Liver (tissue), 9 donors: ENCODE results near the gene MRPL58. TPM values are rescaled to one million over a fixed set of nuclear protein-coding genes. Genes with fewer than 3 reads are reported as not detected.

Experiments used
- DNase-seq: peaks from one replicate; pipeline ENCODE4 v3.0.0-alpha.2; 2017; ENCODE audit warnings: low spot score
- H3K27ac ChIP-seq, 2 donors: one replicate each; pipeline ENCODE4 v1.7.0; 2013; ENCODE audit warnings: inconsistent platforms in 2 of 2, low read length in 2 of 2, control low read depth in 1 of 2, low read depth in 1 of 2, mild to moderate bottlenecking in 1 of 2
- H3K27me3 ChIP-seq, 4 donors: one replicate each; pipeline versions ENCODE4 v1.6.1 to v1.7.0; 2013; ENCODE audit warnings: low read length in 3 of 4, inconsistent platforms in 1 of 4, mild to moderate bottlenecking in 1 of 4, moderate library complexity in 1 of 4; ENCODE audit not compliant: control insufficient read depth in 4 of 4, insufficient read depth in 4 of 4
- H3K36me3 ChIP-seq, 4 donors: one replicate each; pipeline versions ENCODE4 v1.6.1 to v1.7.0; 2013; ENCODE audit warnings: low read length in 3 of 4, mild to moderate bottlenecking in 3 of 4, low read depth in 1 of 4, moderate library complexity in 1 of 4; ENCODE audit not compliant: control insufficient read depth in 4 of 4, insufficient read depth in 3 of 4
- H3K4me1 ChIP-seq, 4 donors: one replicate each; pipeline versions ENCODE4 v1.6.1 to v1.7.0; 2013; ENCODE audit warnings: low read length in 3 of 4, mild to moderate bottlenecking in 3 of 4, moderate library complexity in 1 of 4; ENCODE audit not compliant: control insufficient read depth in 4 of 4, insufficient read depth in 4 of 4
- H3K4me3 ChIP-seq, 3 donors: one replicate each; pipeline versions ENCODE4 v1.6.1 to v1.7.0; 2013; ENCODE audit warnings: low read length in 3 of 3, control low read depth in 1 of 3, low read depth in 1 of 3, mild to moderate bottlenecking in 1 of 3
- H3K9ac ChIP-seq, 2 donors: one replicate each; pipeline ENCODE4 v1.7.0; 2013; ENCODE audit warnings: low read length in 2 of 2, mild to moderate bottlenecking in 2 of 2, moderate library complexity in 2 of 2, control low read depth in 1 of 2, low read depth in 1 of 2
- H3K9me3 ChIP-seq, 4 donors: one replicate each; pipeline versions ENCODE4 v1.6.1 to v1.7.0; 2013; ENCODE audit warnings: low read length in 3 of 4; ENCODE audit not compliant: control insufficient read depth in 4 of 4
- ATF3 ChIP-seq: IDR thresholded peaks from 2 replicates; pipeline ENCODE4 v1.6.1; 2016; ENCODE audit warnings: antibody characterized with exemption
- EGR1 ChIP-seq, 2 donors: IDR thresholded peaks; 2 replicates each; pipeline ENCODE4 v1.6.1; 2016 to 2018; ENCODE audit warnings: antibody characterized with exemption in 2 of 2, low read depth in 2 of 2
- FOXA2 ChIP-seq: IDR thresholded peaks from 2 replicates; pipeline ENCODE4 v1.6.1; 2016; ENCODE audit warnings: antibody characterized with exemption
- GABPA ChIP-seq, 2 donors: IDR thresholded peaks in 1 of 2; conservative IDR thresholded peaks in 1 of 2; 2 replicates each; pipeline ENCODE4 v1.6.1; 2016; ENCODE audit warnings: antibody characterized with exemption in 2 of 2, mild to moderate bottlenecking in 1 of 2, moderate library complexity in 1 of 2
- HNF4A ChIP-seq, 2 donors: conservative IDR thresholded peaks; 2 replicates each; pipeline ENCODE4 v1.6.1; 2016; ENCODE audit warnings: antibody characterized with exemption in 2 of 2, mild to moderate bottlenecking in 2 of 2
- HNF4G ChIP-seq: IDR thresholded peaks from 2 replicates; pipeline ENCODE4 v1.6.1; 2016; ENCODE audit warnings: antibody characterized with exemption
- JUND ChIP-seq, 2 donors: IDR thresholded peaks; 2 replicates each; pipeline ENCODE4 v1.6.1; 2016; ENCODE audit warnings: antibody characterized with exemption in 2 of 2
- MAX ChIP-seq: IDR thresholded peaks from 2 replicates; pipeline ENCODE4 v1.6.1; 2016; ENCODE audit warnings: antibody characterized with exemption
- NR2F2 ChIP-seq: IDR thresholded peaks from 2 replicates; pipeline ENCODE4 v1.6.1; 2016; ENCODE audit warnings: antibody characterized with exemption
- RAD21 ChIP-seq, 2 donors: IDR thresholded peaks; 2 replicates each; pipeline ENCODE4 v1.6.1; 2016; ENCODE audit warnings: antibody characterized with exemption in 2 of 2, mild to moderate bottlenecking in 2 of 2
- RXRA ChIP-seq, 2 donors: IDR thresholded peaks; 2 replicates each; pipeline ENCODE4 v1.6.1; 2017 to 2018; ENCODE audit warnings: antibody characterized with exemption in 2 of 2, mild to moderate bottlenecking in 1 of 2
- SP1 ChIP-seq: IDR thresholded peaks from 2 replicates; pipeline ENCODE4 v1.6.1; 2018; ENCODE audit warnings: antibody characterized with exemption, mild to moderate bottlenecking
- TAF1 ChIP-seq: conservative IDR thresholded peaks from 2 replicates; pipeline ENCODE4 v1.6.1; 2016; ENCODE audit warnings: antibody characterized with exemption, mild to moderate bottlenecking
- YY1 ChIP-seq: IDR thresholded peaks from 2 replicates; pipeline ENCODE4 v1.6.1; 2016; ENCODE audit warnings: antibody characterized with exemption, mild to moderate bottlenecking
- ZBTB33 ChIP-seq: IDR thresholded peaks from 2 replicates; pipeline ENCODE4 v1.6.1; 2016; ENCODE audit warnings: antibody characterized with exemption
- WGBS: extraction: QIAGEN DNeasy Blood & Tissue Kit; methylation state at CpG from one replicate; pipeline ENCODE4 v1.1.7; 2013; 5-methylcytosine and 5-hydroxymethylcytosine counted together
- polyA plus RNA-seq, 2 donors: library from polyadenylated mRNA; stranded (reverse) in 1 of 2; unstranded in 1 of 2; fragments of 200-250 nt in 1 of 2; fragments of >200 nt in 1 of 2; fragmentation: Nextera tagmentation in 1 of 2; extraction: Ambion mirVana in 1 of 2; gene quantifications; one replicate each; pipeline versions ENCODE4 v1.2.1 to v1.2.3, GENCODE V29; 2013 to 2015
- total RNA-seq, 2 donors: library from RNA; depleted of rRNA; stranded (reverse); fragments of >200 nt; gene quantifications; one replicate each; pipeline ENCODE4 v1.2.3, GENCODE V29; 2014
- TF ChIP-seq, protein P1 (sequence below): fragments of 150-350 bp; IDR thresholded peaks from 2 replicates; pipeline ENCODE4 v1.5.1; 2017; ENCODE audit warnings: improper control_type of control experiment, low read depth, low read length; ENCODE audit not compliant: missing input control
- TF ChIP-seq, protein P2 (sequence below): IDR thresholded peaks from 2 replicates; pipeline ENCODE4 v1.6.1; 2016; ENCODE audit warnings: antibody characterized with exemption, mild to moderate bottlenecking
- donor health status: healthy.
- donor health status: healthy.
- donor health status: healthy.
- donor health status: healthy.
- donor health status: healthy.

MRPL58 gene
- total and polyA plus RNA-seq, 4 donors = 20.5 to 47.0 (median 33.4) TPM

- Histone ChIP-seq H3K4me3 (no peak overlapping the region), H3K9me3 (no peaks in the 10 kb centered on the region), H3K4me1 (peaks cover 4 to 14% (median 8%) of the 10 kb centered on the region in 4 donors), H3K27ac (no peak overlapping the region), H3K9ac (no peak overlapping the region), H3K27me3 (peaks cover 0 to 3% (median under 1%) of the 10 kb centered on the region in 4 donors), H3K36me3 (no peaks in the 10 kb centered on the region)
- DNase-seq = no peak
- 94% methylated on average over 3 of the region's 3 CpGs for WGBS
- TF ChIP-seq MAX (no peak), SP1 (no peak), RXRA (IDR thresholded peaks at IDR 0.05) (no peak), RAD21 (IDR thresholded peaks at IDR 0.05) (no peak), NR2F2 (no peak), JUND (IDR thresholded peaks at IDR 0.05) (no peak), EGR1 (IDR thresholded peaks at IDR 0.05; ENCODE audit: low read depth in 2 of 2) (no peak), YY1 (no peak), GABPA (IDR thresholded peaks at IDR 0.05 in 1 of 2, conservative IDR thresholded peaks at IDR 0.05 in 1 of 2) (no peak), ZBTB33 (no peak), TAF1 (no peak), ATF3 (no peak), HNF4G (no peak), FOXA2 (no peak), HNF4A (conservative IDR thresholded peaks at IDR 0.05) (no peak)
- TF ChIP-seq, protein P1, sequence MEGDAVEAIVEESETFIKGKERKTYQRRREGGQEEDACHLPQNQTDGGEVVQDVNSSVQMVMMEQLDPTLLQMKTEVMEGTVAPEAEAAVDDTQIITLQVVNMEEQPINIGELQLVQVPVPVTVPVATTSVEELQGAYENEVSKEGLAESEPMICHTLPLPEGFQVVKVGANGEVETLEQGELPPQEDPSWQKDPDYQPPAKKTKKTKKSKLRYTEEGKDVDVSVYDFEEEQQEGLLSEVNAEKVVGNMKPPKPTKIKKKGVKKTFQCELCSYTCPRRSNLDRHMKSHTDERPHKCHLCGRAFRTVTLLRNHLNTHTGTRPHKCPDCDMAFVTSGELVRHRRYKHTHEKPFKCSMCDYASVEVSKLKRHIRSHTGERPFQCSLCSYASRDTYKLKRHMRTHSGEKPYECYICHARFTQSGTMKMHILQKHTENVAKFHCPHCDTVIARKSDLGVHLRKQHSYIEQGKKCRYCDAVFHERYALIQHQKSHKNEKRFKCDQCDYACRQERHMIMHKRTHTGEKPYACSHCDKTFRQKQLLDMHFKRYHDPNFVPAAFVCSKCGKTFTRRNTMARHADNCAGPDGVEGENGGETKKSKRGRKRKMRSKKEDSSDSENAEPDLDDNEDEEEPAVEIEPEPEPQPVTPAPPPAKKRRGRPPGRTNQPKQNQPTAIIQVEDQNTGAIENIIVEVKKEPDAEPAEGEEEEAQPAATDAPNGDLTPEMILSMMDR = no peak
- TF ChIP-seq, protein P2, sequence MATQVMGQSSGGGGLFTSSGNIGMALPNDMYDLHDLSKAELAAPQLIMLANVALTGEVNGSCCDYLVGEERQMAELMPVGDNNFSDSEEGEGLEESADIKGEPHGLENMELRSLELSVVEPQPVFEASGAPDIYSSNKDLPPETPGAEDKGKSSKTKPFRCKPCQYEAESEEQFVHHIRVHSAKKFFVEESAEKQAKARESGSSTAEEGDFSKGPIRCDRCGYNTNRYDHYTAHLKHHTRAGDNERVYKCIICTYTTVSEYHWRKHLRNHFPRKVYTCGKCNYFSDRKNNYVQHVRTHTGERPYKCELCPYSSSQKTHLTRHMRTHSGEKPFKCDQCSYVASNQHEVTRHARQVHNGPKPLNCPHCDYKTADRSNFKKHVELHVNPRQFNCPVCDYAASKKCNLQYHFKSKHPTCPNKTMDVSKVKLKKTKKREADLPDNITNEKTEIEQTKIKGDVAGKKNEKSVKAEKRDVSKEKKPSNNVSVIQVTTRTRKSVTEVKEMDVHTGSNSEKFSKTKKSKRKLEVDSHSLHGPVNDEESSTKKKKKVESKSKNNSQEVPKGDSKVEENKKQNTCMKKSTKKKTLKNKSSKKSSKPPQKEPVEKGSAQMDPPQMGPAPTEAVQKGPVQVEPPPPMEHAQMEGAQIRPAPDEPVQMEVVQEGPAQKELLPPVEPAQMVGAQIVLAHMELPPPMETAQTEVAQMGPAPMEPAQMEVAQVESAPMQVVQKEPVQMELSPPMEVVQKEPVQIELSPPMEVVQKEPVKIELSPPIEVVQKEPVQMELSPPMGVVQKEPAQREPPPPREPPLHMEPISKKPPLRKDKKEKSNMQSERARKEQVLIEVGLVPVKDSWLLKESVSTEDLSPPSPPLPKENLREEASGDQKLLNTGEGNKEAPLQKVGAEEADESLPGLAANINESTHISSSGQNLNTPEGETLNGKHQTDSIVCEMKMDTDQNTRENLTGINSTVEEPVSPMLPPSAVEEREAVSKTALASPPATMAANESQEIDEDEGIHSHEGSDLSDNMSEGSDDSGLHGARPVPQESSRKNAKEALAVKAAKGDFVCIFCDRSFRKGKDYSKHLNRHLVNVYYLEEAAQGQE = no peak
Observed at GRCh38 chr17:74977802-74978201, 34.7 kb upstream of the MRPL58 start.
